Naive thymus-derived CD8-positive, alpha-beta T cell (primary cell): ENCODE data around the gene HDLBP. TPM values are rescaled to one million over a fixed set of nuclear protein-coding genes. Genes with fewer than 3 reads are reported as not detected.

ENCODE experiments used
- ATAC-seq, 2 donors: fragments of 150-1000 bp; cut with Tn5 transposase in 1 of 2; sonication (Bioruptor Pico), chemical (Tn5 transposase) in 1 of 2; 1 replicate in 1 of 2; 2 replicates in 1 of 2; pipeline ENCODE4 v1.10.0; 2021; ENCODE audit warnings: mild to moderate bottlenecking in 2 of 2, moderate library complexity in 2 of 2
- POLR2A ChIA-PET: fragments of 350-600 bp; sonication (Branson Sonifier 250); formaldehyde crosslinking; loops from one replicate; lab custom pipeline; 2021; ENCODE audit warnings: antibody characterized with exemption; lab: Charles Lee
- DNase-seq, 10 donors: peaks; one replicate each; pipeline versions ENCODE4 v3.0.0 to v3.0.0-alpha.2; 2020 to 2022
- H3K27ac Mint-ChIP-seq, 10 donors: one replicate each; pipeline ENCODE4 v1.8.0; 2020 to 2022; ENCODE audit warnings: mild to moderate bottlenecking in 10 of 10, mixed read lengths in 10 of 10, moderate library complexity in 4 of 10, inconsistent platforms in 1 of 10
- H3K27me3 Mint-ChIP-seq, 5 donors: one replicate each; pipeline ENCODE4 v1.8.0; 2021 to 2022; ENCODE audit warnings: mixed read lengths in 5 of 5
- H3K36me3 Mint-ChIP-seq, 3 donors: one replicate each; pipeline ENCODE4 v1.8.0; 2020 to 2022; ENCODE audit warnings: mixed read lengths in 3 of 3, mild to moderate bottlenecking in 2 of 3, inconsistent platforms in 1 of 3
- H3K4me1 Mint-ChIP-seq, 4 donors: one replicate each; pipeline ENCODE4 v1.8.0; 2021 to 2022; ENCODE audit warnings: mixed read lengths in 4 of 4
- H3K4me3 Mint-ChIP-seq, 10 donors: one replicate each; pipeline ENCODE4 v1.8.0; 2020 to 2022; ENCODE audit warnings: mild to moderate bottlenecking in 10 of 10, mixed read lengths in 10 of 10, moderate library complexity in 6 of 10, inconsistent platforms in 1 of 10
- H3K9me3 Mint-ChIP-seq, 9 donors: one replicate each; pipeline ENCODE4 v1.8.0; 2020 to 2022; ENCODE audit warnings: mixed read lengths in 9 of 9, mild to moderate bottlenecking in 3 of 9, inconsistent platforms in 1 of 9, moderate library complexity in 1 of 9
- polyA plus RNA-seq, 3 donors: library from polyadenylated mRNA; unstranded; fragments of 300-500 nt; fragmentation: Illumina TruSeq; gene quantifications; one replicate each; pipeline ENCODE4 v1.2.3, GENCODE V29; 2021
- total RNA-seq, 8 experiments: library from RNA in 2 of 8; stranded (reverse) in 2 of 8; gene quantifications; one replicate each; pipeline ENCODE4 v1.2.3 and lab custom pipeline; 2021 to 2026

The HDLBP gene
- total and polyA plus RNA-seq, 5 experiments from 2014 or later, result 32.2 to 148 (median 71.1) TPM

DNA sequence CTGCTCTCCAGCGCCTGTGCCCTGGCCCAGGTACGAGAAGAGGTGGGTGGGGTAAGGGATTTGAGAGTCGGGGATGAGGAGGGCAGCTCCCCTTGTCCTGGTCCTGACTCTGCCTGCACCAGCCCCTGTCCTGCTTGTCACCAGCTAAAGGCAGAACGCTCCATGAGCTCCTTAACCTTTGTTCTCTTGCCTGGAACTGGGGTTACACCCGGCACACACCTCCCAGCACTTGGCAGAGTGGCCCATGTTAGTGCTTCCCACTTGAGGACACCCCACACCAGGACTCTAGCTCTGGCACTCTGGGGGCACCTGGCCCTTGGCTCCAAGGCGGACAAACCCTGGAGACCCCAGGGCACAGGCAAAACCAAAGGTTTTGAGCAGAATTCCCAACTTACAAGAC is 107.8 kb downstream of the HDLBP start:
- no peak overlapping the region for H3K4me3 Mint-ChIP-seq
- H3K9me3 Mint-ChIP-seq, result no peaks in the 10 kb centered on the region
- no peaks in the 10 kb centered on the region for H3K36me3 Mint-ChIP-seq
- ATAC-seq, result no peak
- no peak overlapping the region for H3K27ac Mint-ChIP-seq
- H3K4me1 Mint-ChIP-seq, result peaks cover 0 to 4% (median under 1%) of the 10 kb centered on the region in 4 donors
- DNase-seq, result no peak
- no peaks in the 10 kb centered on the region for H3K27me3 Mint-ChIP-seq
- POLR2A ChIA-PET, result interaction anchor here (0.6 to 0.9 kb wide), 2 partner anchors 9 to 12 kb away, joined by 3 read pairs; no protein-coding TSS in a partner anchor

- H3K27me3 Mint-ChIP-seq, result no peaks in the 10 kb centered on the region
- H3K27ac Mint-ChIP-seq, result no peak overlapping the region
- no peaks in the 10 kb centered on the region for H3K36me3 Mint-ChIP-seq
- H3K4me1 Mint-ChIP-seq, result peaks cover 0 to 2% (median under 1%) of the 10 kb centered on the region in 4 donors
- no peak overlapping the region for H3K4me3 Mint-ChIP-seq
- POLR2A ChIA-PET, result interaction anchor here (0.5 to 0.9 kb wide), 3 partner anchors 10 to 90 kb away, joined by 3 read pairs; no protein-coding TSS in a partner anchor
- H3K9me3 Mint-ChIP-seq, result no peaks in the 10 kb centered on the region
- ATAC-seq (no peak), DNase-seq (no peak)
Measured at GRCh38 chr2:241207151-241207550, 108.3 kb downstream of the HDLBP start.

DNA sequence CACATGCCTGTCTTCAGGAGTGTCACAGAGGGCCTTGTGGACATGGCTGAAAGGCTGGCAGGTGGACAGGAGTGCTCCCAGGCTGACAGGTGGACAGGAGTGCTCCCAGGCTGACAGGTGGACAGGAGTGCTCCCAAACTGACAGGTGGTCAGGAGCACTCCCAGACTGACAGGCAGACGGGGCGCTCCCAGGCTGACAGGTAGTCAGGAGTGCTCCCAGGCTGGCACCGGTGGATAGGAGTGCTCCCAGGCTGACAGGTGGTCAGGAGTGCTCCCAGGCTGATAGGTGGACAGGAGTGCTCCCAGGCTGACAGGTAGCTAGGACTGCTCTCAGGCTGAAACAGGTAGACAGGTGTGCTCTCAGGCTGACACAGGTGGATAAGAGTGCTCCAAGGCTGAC is 110.4 kb downstream of the HDLBP start:
- no peak overlapping the region for H3K4me3 Mint-ChIP-seq
- DNase-seq (no peak), ATAC-seq (no peak)
- POLR2A ChIA-PET, result interaction anchor here (1.3 kb wide), 1 partner anchor 11 kb away, joined by 3 read pairs; no protein-coding TSS in a partner anchor
- no peaks in the 10 kb centered on the region for H3K9me3 Mint-ChIP-seq
- peak overlapping the region in 1 of 10 donors; percentile 64 for H3K27ac Mint-ChIP-seq
- H3K36me3 Mint-ChIP-seq, result no peaks in the 10 kb centered on the region
- no peaks in the 10 kb centered on the region for H3K27me3 Mint-ChIP-seq
- H3K4me1 Mint-ChIP-seq, result peaks cover 0 to 2% (median 0%) of the 10 kb centered on the region in 4 donors

DNA sequence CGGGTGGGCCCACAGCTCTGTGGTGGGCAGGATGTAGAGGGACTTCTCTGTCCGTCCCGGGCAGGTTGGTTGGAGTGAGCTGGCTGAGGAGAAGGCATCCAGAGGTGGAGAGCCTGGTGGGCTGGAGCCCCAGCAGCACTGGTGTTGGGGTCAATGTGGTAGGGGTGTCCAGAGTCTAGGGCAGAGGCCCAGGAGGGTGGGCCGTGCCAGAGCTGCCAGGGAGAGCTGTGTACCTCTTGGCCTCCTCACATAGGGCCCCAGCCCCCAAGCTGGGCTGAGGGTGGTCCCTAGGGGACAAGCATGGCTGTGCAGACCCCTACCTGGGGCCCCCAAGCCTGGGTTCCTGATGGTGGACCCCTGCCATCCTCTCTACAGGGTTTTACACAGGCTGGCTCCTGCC is 111.0 kb downstream of the HDLBP start:
- H3K27me3 Mint-ChIP-seq, result no peaks in the 10 kb centered on the region
- no peak for ATAC-seq
- no peaks in the 10 kb centered on the region for H3K36me3 Mint-ChIP-seq
- H3K4me3 Mint-ChIP-seq, result no peak overlapping the region
- H3K27ac Mint-ChIP-seq, result peak overlapping the region in 2 of 10 donors; percentile 33 to 64
- no peak for DNase-seq
- H3K9me3 Mint-ChIP-seq, result no peaks in the 10 kb centered on the region
- peaks cover 0 to 2% (median 0%) of the 10 kb centered on the region in 4 donors for H3K4me1 Mint-ChIP-seq
- POLR2A ChIA-PET, result interaction anchor here (1.3 kb wide), 1 partner anchor 12 kb away, joined by 3 read pairs; no protein-coding TSS in a partner anchor

DNA sequence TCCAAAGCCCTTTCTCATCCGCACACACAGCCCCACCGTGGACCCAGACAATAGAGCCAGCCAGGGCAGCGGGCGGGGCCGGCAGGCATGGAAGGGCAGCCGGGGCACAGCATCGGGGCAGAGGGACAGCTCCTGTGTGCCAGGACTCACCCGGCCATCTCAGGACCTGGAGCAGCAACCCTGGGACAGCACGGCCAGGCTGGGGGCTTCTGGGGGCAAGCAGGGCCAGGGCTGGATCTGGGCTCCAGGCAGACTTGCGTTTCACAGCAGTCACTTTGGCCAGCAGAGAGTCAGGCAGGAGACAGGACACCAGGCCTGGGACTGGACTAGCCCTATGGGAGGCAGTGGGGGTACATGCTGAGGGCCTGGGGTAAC is 111.5 kb downstream of the HDLBP start:
- no peaks in the 10 kb centered on the region for H3K9me3 Mint-ChIP-seq
- ATAC-seq, result no peak
- POLR2A ChIA-PET, result interaction anchor here (1.3 kb wide), 1 partner anchor 12 kb away, joined by 3 read pairs; no protein-coding TSS in a partner anchor

GRCh38 chr2:241203218-241204009 is 112.1 kb downstream of the HDLBP start:
- H3K36me3 Mint-ChIP-seq, result no peaks in the 10 kb centered on the region

More for the DNA sequence above, 111.5 kb downstream of the HDLBP start:
- Mint-ChIP-seq H3K27me3 (no peaks in the 10 kb centered on the region), H3K4me1 (peaks cover 0 to 2% (median 0%) of the 10 kb centered on the region in 4 donors), H3K27ac (no peak overlapping the region), H3K4me3 (no peak overlapping the region), H3K36me3 (no peaks in the 10 kb centered on the region)
- DNase-seq, result no peak

DNA sequence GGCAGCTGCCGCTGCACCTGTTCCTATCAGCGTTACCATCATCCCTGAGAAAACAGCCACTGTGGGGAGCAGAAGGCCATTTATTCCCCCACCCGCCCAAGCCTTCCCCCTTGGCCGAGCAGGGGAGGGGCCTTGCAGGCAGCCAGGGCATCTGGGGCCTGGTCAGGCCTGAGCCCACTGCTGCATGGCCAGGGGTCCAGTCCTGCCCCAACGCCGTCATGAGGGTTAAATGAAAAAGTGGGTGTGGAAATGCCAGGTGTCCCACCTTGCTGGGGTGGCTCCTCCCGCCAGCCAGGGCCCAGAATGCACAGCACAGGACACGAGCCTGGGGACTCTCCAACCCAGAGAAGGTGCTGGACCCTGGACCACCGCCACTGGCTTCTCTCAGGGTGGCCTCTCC is 112.8 kb downstream of the HDLBP start:
- ATAC-seq (no peak), DNase-seq (no peak)
- Mint-ChIP-seq H3K36me3 (no peaks in the 10 kb centered on the region), H3K27ac (no peak overlapping the region), H3K27me3 (no peaks in the 10 kb centered on the region), H3K9me3 (no peaks in the 10 kb centered on the region), H3K4me1 (peaks cover 0 to 2% (median 0%) of the 10 kb centered on the region in 4 donors), H3K4me3 (no peak overlapping the region)
- POLR2A ChIA-PET, result no interaction called here

More at GRCh38 chr2:241203218-241204009, 112.1 kb downstream of the HDLBP start:
- Mint-ChIP-seq H3K4me1 (peaks cover 0 to 2% (median 0%) of the 10 kb centered on the region in 4 donors), H3K9me3 (no peaks in the 10 kb centered on the region), H3K4me3 (no peak overlapping the region), H3K27ac (no peak overlapping the region), H3K27me3 (no peaks in the 10 kb centered on the region)
- ATAC-seq (no peak), DNase-seq (no peak)
- POLR2A ChIA-PET, result interaction anchor here (1.3 kb wide), 1 partner anchor 13 kb away, joined by 3 read pairs; no protein-coding TSS in a partner anchor

DNA sequence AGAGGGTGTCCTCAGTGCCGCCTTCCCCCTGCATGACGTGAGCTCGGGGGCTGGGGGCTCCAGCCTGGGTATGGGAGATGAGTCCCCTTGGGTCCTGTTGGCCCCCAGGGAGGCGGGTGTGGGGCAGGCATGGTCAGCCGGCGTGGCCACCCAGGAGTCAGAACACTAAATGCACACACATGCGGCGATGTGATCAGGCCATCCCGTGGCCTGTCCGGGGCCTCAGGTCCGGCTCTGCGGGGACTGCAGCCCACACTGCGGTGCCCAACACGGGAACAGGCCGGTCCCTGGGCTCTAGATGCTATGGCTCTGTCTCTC is 113.2 kb downstream of the HDLBP start:
- POLR2A ChIA-PET, result no interaction called here
- Mint-ChIP-seq H3K27me3 (no peaks in the 10 kb centered on the region), H3K9me3 (no peaks in the 10 kb centered on the region), H3K27ac (no peak overlapping the region), H3K36me3 (no peaks in the 10 kb centered on the region), H3K4me3 (no peak overlapping the region), H3K4me1 (peaks cover 0 to 2% (median 0%) of the 10 kb centered on the region in 4 donors)
- ATAC-seq (no peak), DNase-seq (no peak)

DNA sequence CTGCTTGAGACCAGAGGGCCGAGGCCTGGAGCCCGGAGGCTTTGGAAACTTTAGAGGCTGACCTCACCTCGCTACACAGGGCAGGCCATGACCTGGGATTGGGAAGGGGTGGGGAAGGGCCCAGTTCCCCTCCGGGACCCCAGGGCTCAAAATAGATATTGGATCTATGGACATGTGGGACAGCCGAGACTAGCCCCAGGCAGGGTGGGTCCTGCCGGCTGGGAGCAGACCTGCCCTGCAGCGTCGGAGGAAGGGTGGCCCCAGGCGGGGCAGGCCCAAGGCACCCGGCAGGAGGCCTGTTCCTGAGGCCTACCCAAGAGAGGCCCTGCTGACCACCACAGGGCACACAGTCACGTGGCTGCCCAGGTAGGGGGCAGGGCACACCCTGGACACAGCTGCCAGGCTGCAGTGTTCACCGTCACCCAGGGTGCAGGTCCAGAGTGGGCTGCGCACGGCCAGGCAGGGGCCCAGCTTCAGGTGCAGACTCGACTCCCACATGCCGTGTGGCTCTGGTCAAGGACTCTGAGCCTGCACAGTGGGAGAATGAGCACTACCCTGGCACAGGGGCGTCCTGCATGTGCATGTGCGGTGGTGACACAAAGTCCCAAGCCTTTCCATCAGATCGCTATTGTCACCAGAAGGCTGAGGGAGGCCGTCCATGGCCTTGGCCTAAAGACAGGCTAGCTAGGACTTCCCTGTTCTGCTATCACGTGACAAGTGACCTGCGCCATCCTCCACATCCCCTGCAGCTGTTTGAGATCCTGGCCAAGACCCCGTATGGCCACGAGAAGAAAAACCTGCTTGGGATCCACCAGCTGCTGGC is 113.8 kb downstream of the HDLBP start:
- POLR2A ChIA-PET, result no interaction called here
- Mint-ChIP-seq H3K27ac (no peak overlapping the region), H3K4me1 (peaks cover 0 to 2% (median 0%) of the 10 kb centered on the region in 4 donors), H3K36me3 (no peaks in the 10 kb centered on the region), H3K27me3 (no peaks in the 10 kb centered on the region), H3K4me3 (no peak overlapping the region), H3K9me3 (no peaks in the 10 kb centered on the region)
- no peak for ATAC-seq
- DNase-seq, result no peak

GRCh38 chr2:241200822-241201395 is 114.6 kb downstream of the HDLBP start:
- no peaks in the 10 kb centered on the region for H3K36me3 Mint-ChIP-seq
- POLR2A ChIA-PET, result no interaction called here
- no peak for ATAC-seq
- no peak for DNase-seq
- H3K27ac Mint-ChIP-seq, result no peak overlapping the region
- peaks cover 0 to 2% (median 0%) of the 10 kb centered on the region in 4 donors for H3K4me1 Mint-ChIP-seq
- no peak overlapping the region for H3K4me3 Mint-ChIP-seq
- H3K9me3 Mint-ChIP-seq, result no peaks in the 10 kb centered on the region
- no peaks in the 10 kb centered on the region for H3K27me3 Mint-ChIP-seq

DNA sequence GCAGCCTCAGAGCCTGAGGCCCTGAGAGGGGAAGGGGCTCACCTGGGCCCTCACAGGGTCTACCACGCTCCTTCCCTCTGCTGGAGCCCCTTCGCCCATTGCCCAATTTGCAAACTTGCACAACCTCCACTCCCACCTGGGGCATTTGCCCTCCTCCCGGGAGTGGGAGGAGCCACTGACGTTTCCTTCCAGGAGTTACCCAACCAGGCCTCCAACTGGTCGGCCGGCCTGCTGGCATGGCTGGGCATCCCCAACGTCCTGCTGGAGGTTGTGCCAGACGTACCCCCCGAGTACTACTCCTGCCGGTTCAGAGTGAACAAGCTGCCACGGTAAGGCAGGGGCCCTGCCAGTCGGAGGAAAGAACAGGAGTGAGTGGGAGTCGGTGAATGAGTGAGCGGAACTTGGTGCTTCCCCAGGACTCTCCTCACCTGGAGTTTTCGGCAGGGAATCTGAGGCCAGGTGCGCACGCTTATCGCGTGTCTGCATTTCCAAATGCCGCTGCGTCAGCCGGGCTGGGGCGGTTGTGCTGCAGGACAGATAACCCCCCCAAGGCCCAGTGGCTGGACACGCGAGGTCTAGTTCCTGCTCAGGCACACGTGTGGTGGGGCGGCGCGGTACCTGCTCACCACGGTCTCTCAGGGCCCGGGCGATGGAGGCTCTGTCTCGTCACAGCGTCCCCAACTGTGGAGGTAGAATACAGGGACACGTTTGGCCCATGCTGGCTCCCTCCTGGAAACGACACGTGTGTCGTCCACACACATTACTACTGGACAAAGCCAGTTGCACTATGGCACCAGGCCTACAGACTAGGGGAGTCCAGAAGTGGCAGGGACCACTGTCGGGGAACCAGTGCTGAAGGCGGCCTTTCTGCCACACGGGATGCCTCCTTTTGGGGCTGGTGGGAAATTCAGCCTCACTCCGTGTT is 115.3 kb downstream of the HDLBP start:
- H3K27me3 Mint-ChIP-seq, result no peaks in the 10 kb centered on the region
- ATAC-seq (no peak), DNase-seq (no peak)
- no peak overlapping the region for H3K27ac Mint-ChIP-seq
- no peak overlapping the region for H3K4me3 Mint-ChIP-seq
- no peaks in the 10 kb centered on the region for H3K9me3 Mint-ChIP-seq
- H3K36me3 Mint-ChIP-seq, result no peaks in the 10 kb centered on the region
- POLR2A ChIA-PET, result no interaction called here
- peaks cover 0 to 2% (median 0%) of the 10 kb centered on the region in 4 donors for H3K4me1 Mint-ChIP-seq

- Mint-ChIP-seq H3K27ac (no peak overlapping the region), H3K4me1 (no peaks in the 10 kb centered on the region), H3K9me3 (no peaks in the 10 kb centered on the region), H3K36me3 (no peaks in the 10 kb centered on the region), H3K4me3 (no peak overlapping the region), H3K27me3 (no peaks in the 10 kb centered on the region)
- no peak for DNase-seq
- POLR2A ChIA-PET, result no interaction called here
- ATAC-seq, result no peak
Measured at GRCh38 chr2:241199286-241199685, 116.2 kb downstream of the HDLBP start.
